VCaP (cell line): ENCODE results near the gene GNLY.

Experiments used
- H3K27ac ChIP-seq: fragments of 450-650 bp; 2 replicates; pipeline ENCODE4 v1.5.1; 2017
- TF ChIP-seq, protein P1 (sequence below): fragments of 450-650 bp; conservative IDR thresholded peaks from 2 replicates; pipeline ENCODE4 v1.5.1; 2017; ENCODE audit warnings: mild to moderate bottlenecking, moderate library complexity

GNLY gene

DNA sequence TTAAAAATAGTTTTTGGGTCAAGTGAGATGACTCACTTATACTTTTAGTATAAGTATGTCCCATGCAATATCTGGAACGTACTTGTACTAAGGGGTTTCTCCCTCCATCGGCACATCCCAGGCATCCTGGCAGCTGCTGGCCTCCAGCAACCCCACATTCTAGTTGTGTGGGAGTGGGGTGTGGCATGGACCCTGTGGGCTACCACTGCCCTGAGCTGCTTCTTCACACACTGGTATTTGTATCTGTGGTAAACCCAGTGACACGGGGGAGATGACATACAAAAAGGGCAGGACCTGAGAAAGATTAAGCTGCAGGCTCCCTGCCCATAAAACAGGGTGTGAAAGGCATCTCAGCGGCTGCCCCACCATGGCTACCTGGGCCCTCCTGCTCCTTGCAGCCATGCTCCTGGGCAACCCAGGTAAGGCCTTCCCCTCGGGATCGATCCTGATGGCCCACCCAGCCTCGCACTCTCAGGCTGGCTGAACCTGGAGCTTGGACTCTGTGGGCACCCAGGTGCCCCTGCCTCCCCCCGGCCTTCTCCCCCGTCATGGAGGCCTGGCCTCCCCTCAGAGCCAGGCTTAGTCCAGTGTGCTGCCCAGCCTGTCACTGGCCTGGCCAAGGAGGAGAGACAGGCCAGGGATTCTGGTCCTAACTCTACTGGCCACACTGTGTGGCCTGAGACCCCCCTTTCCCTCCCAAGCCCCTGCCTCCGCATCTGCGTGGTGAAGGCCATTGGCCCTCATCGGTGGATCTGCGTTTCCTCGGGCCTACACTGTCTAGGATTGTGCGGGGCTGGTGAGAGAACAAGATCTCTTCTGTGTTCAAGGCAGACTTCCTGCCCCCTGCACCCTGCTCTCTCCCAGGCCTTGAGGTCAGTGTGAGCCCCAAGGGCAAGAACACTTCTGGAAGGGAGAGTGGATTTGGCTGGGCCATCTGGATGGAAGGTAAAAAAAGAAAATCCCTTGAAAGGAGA is at the start of gene GNLY:
Gene GNLY, plus strand, starts transcription at position 307 of the 974 bp plus-strand sequence. Its CDS starts 61 bp downstream, at position 368.
- no peak within 1 kb of the TSS for H3K27ac ChIP-seq
- TF ChIP-seq, protein P1, sequence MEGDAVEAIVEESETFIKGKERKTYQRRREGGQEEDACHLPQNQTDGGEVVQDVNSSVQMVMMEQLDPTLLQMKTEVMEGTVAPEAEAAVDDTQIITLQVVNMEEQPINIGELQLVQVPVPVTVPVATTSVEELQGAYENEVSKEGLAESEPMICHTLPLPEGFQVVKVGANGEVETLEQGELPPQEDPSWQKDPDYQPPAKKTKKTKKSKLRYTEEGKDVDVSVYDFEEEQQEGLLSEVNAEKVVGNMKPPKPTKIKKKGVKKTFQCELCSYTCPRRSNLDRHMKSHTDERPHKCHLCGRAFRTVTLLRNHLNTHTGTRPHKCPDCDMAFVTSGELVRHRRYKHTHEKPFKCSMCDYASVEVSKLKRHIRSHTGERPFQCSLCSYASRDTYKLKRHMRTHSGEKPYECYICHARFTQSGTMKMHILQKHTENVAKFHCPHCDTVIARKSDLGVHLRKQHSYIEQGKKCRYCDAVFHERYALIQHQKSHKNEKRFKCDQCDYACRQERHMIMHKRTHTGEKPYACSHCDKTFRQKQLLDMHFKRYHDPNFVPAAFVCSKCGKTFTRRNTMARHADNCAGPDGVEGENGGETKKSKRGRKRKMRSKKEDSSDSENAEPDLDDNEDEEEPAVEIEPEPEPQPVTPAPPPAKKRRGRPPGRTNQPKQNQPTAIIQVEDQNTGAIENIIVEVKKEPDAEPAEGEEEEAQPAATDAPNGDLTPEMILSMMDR: no peak

DNA sequence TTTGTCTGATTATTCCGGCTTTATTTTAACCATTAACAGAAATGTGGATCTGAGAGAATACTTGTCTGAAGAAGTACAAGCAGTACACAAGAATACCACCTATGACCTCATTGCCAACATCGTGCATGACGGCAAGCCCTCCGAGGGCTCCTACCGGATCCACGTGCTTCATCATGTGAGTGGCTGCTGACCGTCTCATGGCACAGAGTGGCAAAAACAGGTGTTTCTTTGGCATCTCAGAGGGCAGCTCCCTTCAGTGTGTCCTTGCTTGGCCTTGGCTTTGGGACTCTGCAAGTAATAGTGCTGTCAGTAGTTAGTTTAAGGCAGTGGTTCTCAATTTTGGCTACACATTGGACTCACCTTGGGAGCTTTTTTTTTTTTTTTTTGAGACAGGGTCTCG is 49.2 kb upstream of the GNLY start:
- TF ChIP-seq, protein P1: no peak

DNA sequence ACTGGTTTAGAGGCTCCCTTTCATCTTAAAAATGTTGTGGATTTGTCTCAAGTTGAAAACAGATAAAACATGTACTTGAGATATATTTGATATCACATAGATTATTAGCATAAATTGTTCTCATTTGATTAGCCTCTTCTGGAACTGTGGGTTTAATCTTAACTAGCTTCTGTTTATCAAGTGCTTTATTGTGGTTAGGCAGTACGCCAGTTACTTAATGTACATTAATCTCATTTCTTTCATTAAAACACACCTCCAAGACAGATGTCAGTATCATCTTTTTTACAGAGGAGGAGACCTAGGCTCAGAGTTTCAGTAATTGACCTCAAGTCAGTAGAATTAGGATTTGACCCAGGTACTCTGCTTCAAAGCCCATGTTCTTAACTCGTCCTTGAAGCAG is 48.0 kb upstream of the GNLY start:
- TF ChIP-seq, protein P1: no peak
- no peak overlapping the region for H3K27ac ChIP-seq

More for the DNA sequence above, 49.2 kb upstream of the GNLY start:
- no peak overlapping the region for H3K27ac ChIP-seq

DNA sequence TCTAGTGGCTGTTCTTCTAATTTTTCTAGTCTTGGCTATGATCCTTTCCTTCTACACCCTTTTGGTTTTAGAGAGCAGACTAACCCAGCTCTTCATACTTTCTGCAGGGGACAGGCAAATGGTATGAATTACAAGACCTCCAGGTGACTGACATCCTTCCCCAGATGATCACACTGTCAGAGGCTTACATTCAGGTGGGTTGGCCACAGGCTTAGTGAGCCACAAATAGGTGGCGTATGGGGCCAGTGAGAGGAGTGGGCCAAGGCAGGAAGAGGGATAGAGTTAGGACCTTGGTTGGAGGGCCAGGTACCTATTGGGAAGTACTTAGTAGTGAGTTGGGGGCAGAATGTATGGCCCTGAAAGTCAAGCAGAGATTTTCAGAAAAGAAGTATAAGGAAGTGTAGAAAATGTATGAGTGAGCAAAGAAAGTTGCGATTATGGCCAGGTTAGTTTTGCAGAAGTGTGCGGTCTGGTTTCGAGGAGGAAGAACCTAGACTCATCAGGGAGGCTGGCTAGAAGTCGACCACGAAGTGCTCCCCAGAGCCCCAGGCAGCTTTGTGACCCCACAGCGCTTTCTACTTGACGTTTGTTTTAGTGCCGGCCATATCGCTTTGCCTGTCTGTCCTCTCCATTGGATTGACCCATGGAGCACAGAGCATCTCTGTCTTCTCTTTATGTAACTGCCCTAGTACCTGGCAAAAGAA is 46.2 kb upstream of the GNLY start:
- TF ChIP-seq, protein P1: no peak
- no peak overlapping the region for H3K27ac ChIP-seq

DNA sequence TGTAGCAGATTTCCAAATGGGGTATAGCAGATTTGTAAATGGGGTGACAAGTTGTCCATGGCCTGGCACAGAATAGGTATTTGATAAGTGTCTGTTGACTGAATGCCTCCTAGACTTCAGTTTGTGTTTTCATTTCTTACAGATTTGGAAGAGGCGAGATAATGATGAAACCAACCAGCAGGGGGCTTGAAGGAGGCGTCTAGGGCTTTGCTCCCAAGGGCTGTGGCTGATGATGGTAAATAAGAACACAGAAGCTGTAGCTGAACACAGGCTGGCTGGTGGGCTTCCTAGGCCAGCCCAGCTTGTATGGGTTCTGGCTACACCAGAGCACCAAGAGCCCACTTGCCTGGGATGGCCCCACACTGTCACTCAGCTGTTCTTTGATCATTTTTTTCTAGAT is 45.5 kb upstream of the GNLY start:
- TF ChIP-seq, protein P1: peak; percentile 70
- H3K27ac ChIP-seq: no peak overlapping the region

DNA sequence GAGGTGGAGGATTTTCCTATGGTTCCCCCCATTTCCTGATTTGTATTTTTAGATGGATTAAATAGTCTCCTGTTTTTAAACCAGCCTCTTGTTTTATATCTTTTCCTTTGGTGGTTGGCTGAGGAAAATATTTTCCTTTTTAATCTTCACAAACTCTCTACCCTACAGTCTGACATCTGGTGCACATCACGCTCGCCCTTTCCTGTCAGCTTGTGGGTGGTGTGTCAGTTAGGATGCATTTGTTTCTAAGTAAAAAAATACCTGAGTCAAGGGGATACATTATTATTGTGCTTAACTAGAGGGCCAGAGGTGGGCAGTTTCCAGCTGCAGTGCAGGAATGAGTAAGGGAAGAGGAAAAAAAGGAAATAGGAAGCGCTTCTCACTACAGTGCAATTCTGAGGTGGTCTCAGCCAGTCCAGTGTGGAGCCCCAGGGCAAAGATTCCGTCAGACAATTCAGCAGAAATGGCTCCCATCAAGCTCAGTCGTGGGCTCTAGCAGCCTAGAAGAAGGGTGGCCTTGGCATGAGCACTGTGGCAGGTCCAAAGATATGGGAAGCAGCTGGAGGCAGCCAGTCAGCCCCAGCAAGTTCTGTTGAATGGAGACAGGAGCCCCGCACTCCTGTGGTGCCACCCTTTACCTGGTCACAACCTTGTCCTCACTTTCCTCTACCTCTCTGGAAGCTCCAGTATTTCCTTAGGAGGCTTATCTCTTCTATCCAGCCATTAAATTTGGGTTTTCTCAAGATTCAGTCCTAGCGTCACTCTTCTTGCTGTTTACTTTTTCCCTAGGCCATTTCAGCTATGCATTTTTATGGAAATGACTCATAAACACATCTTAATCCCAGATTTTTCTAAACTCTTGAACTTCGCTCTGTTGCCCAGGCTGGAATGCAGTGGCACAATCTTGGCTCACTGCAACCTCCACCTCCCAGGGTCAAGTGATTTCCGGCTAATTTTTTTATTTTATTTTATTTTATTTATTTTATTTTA is 44.7 kb upstream of the GNLY start:
- no peak overlapping the region for H3K27ac ChIP-seq
- TF ChIP-seq, protein P1: no peak
